Sigmoid colon (tissue), 7 donors: ENCODE measurements around the gene AIPL1. TPM values are rescaled to one million over a fixed set of nuclear protein-coding genes. Genes with fewer than 3 reads are reported as not detected.

Experiments
- DNase-seq: peaks from one replicate; pipeline ENCODE4 v3.0.0-alpha.2; 2019
- H3K27ac ChIP-seq, 4 donors: fragments of 200-600 bp; sonication (generic); one replicate each; pipeline ENCODE4 v1.5.1; 2016 to 2019; ENCODE audit warnings: mild to moderate bottlenecking in 1 of 4
- H3K27me3 ChIP-seq, 3 donors: fragments of 200-600 bp; sonication (generic); one replicate each; pipeline ENCODE4 v1.5.1; 2019; ENCODE audit warnings: mild to moderate bottlenecking in 1 of 3
- H3K36me3 ChIP-seq, 4 donors: fragments of 200-600 bp; sonication (generic); one replicate each; pipeline ENCODE4 v1.5.1; 2016 to 2019
- H3K4me1 ChIP-seq, 4 donors: fragments of 200-600 bp; sonication (generic); one replicate each; pipeline ENCODE4 v1.5.1; 2017 to 2019
- H3K4me3 ChIP-seq, 4 donors: fragments of 200-600 bp; sonication (generic); one replicate each; pipeline ENCODE4 v1.5.1; 2017 to 2019; ENCODE audit warnings: mild to moderate bottlenecking in 2 of 4, moderate library complexity in 1 of 4
- H3K9me3 ChIP-seq, 4 donors: fragments of 200-600 bp in 3 of 4; sonication (generic) in 3 of 4; one replicate each; pipeline versions ENCODE4 v1.5.1 to v1.6.1; 2013 to 2019
- EP300 ChIP-seq, 4 donors: sonication (generic); formaldehyde crosslinking; IDR thresholded peaks; one replicate each; pipeline ENCODE4 v1.6.1; 2017; ENCODE audit warnings: antibody characterized with exemption in 4 of 4
- POLR2A ChIP-seq, 2 donors: fragments of 450-650 bp; IDR thresholded peaks; one replicate each; pipeline ENCODE4 v1.6.1; 2016; ENCODE audit warnings: antibody characterized with exemption in 2 of 2, mild to moderate bottlenecking in 2 of 2, moderate library complexity in 2 of 2
- POLR2AphosphoS5 ChIP-seq, 4 donors: sonication (generic); formaldehyde crosslinking; IDR thresholded peaks; one replicate each; pipeline ENCODE4 v1.6.1; 2017; ENCODE audit warnings: antibody characterized with exemption in 4 of 4
- WGBS, 2 donors: extraction: QIAGEN DNeasy Blood & Tissue Kit; methylation state at CpG; one replicate each; pipeline ENCODE4 v1.1.7; 2013; 5-methylcytosine and 5-hydroxymethylcytosine counted together
- intact Hi-C: fragments of 100-400 bp; cut with DNase I; formaldehyde crosslinking; loops from one replicate; pipeline ENCODE4 v1.15.1; 2023
- polyA plus RNA-seq, 3 donors: library from polyadenylated mRNA; stranded (reverse); fragments of 200-250 nt; gene quantifications; one replicate each; pipeline ENCODE4 v1.2.3, GENCODE V29; 2013
- total RNA-seq, 4 donors: library from RNA; depleted of rRNA; stranded (reverse); fragments of >200 nt; gene quantifications; one replicate each; pipeline ENCODE4 v1.1.0, GENCODE V29; 2016
- TF ChIP-seq, protein P1 (sequence below), 4 experiments: fragments of 450-650 bp in 3 of 4; fragments of 200-600 bp in 1 of 4; IDR thresholded peaks; one replicate each; pipeline ENCODE4 v1.5.1; 2016 to 2019; ENCODE audit warnings: antibody characterized with exemption in 4 of 4, mild to moderate bottlenecking in 3 of 4, moderate library complexity in 2 of 4
- donor health status: healthy with polysubstance abuse.
- donor health status: Bipolar disorder and iron deficiency.
- donor health status: healthy.

The AIPL1 gene
- total and polyA plus RNA-seq, 7 donors: not detected

DNA sequence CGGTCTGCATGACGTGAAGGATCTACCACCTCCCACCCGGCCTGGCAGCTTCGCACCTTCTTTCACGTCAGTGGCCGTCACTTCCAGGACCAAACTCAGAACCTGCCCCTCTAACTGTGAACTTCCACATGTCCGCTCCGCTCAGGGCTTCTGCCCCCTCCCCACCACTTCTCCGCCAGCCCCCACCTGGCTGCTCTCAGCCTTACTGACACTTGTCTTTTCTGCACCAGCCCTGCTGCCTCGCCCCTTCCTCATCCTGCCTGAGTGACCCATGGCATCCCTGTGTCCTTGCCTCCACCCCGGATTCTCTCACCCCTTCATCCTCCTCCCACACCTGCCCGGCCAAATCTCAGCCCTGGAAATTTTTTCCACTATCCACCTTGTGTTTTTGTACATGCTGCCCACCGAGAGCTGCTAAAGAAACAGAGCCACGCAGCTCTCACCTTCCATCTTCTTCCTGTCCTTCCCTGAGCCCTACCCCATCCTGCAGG is 23.6 kb upstream of the AIPL1 start:
- Histone ChIP-seq H3K36me3 (peaks cover 0 to 8% (median 5%) of the 10 kb centered on the region in 4 donors), H3K27ac (no peak overlapping the region), H3K4me3 (no peak overlapping the region), H3K9me3 (no peaks in the 10 kb centered on the region), H3K27me3 (no peaks in the 10 kb centered on the region), H3K4me1 (peaks cover 0 to 13% (median 3%) of the 10 kb centered on the region in 4 donors)
- no peak for DNase-seq
- TF ChIP-seq EP300 (IDR thresholded peaks at IDR 0.05) (no peak), POLR2A (IDR thresholded peaks at IDR 0.05) (no peak), POLR2AphosphoS5 (IDR thresholded peaks at IDR 0.05) (no peak)
- TF ChIP-seq, protein P1, sequence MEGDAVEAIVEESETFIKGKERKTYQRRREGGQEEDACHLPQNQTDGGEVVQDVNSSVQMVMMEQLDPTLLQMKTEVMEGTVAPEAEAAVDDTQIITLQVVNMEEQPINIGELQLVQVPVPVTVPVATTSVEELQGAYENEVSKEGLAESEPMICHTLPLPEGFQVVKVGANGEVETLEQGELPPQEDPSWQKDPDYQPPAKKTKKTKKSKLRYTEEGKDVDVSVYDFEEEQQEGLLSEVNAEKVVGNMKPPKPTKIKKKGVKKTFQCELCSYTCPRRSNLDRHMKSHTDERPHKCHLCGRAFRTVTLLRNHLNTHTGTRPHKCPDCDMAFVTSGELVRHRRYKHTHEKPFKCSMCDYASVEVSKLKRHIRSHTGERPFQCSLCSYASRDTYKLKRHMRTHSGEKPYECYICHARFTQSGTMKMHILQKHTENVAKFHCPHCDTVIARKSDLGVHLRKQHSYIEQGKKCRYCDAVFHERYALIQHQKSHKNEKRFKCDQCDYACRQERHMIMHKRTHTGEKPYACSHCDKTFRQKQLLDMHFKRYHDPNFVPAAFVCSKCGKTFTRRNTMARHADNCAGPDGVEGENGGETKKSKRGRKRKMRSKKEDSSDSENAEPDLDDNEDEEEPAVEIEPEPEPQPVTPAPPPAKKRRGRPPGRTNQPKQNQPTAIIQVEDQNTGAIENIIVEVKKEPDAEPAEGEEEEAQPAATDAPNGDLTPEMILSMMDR (IDR thresholded peaks at IDR 0.05): no peak
- intact Hi-C loops: no loop called here
- WGBS, 2 donors: 84 to 87% methylated on average over 14 of the region's 14 CpGs

DNA sequence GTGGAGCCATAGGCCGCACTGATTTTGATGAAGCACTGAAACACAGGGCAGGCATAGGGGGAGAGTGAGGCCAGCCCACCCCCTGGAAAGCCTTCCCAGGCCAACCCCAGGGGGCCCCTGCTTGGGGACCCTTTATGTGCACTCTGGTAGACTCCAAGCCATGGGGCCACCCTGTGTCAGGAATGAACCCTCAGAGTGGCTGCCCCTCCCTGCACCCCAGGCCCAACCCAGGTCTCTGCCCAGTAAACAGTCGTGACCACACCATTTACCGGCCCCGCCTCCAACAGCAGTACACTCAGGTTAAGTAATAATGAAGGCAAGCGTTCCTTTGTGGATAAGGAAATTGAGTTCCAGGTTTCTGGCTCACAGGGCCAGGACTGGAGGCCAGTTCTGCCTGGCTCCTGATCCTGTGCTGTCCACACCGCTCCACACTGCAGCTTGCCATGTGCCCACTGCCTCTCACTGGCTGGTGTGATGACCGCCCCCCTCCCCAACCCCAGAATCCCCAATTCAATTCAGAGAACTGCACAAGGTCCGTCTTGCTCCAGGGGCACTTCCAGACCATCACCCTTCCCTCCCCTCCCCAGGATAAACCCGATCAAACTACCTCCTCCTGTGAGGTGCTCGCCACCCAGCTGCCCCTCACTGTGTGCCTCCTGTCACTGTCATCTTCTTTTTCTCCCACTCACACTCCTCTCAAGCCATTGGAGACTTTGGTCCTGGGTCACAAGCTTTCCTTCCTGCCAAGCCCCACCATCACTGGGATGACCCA is 23.0 kb upstream of the AIPL1 start:
- H3K4me3 ChIP-seq: no peak overlapping the region
- no peak overlapping the region for H3K27ac ChIP-seq
- TF ChIP-seq, protein P1 (IDR thresholded peaks at IDR 0.05): no peak
- TF ChIP-seq POLR2A (IDR thresholded peaks at IDR 0.05) (no peak), EP300 (IDR thresholded peaks at IDR 0.05) (no peak), POLR2AphosphoS5 (IDR thresholded peaks at IDR 0.05) (no peak)
- peaks cover 0 to 13% (median 3%) of the 10 kb centered on the region in 4 donors for H3K4me1 ChIP-seq
- H3K9me3 ChIP-seq: no peaks in the 10 kb centered on the region
- intact Hi-C loops: no loop called here
- 48 to 77% methylated on average over 10 of the region's 10 CpGs for WGBS, 2 donors
- no peaks in the 10 kb centered on the region for H3K27me3 ChIP-seq
- H3K36me3 ChIP-seq: peaks cover 0 to 8% (median 4%) of the 10 kb centered on the region in 4 donors
- DNase-seq: no peak

DNA sequence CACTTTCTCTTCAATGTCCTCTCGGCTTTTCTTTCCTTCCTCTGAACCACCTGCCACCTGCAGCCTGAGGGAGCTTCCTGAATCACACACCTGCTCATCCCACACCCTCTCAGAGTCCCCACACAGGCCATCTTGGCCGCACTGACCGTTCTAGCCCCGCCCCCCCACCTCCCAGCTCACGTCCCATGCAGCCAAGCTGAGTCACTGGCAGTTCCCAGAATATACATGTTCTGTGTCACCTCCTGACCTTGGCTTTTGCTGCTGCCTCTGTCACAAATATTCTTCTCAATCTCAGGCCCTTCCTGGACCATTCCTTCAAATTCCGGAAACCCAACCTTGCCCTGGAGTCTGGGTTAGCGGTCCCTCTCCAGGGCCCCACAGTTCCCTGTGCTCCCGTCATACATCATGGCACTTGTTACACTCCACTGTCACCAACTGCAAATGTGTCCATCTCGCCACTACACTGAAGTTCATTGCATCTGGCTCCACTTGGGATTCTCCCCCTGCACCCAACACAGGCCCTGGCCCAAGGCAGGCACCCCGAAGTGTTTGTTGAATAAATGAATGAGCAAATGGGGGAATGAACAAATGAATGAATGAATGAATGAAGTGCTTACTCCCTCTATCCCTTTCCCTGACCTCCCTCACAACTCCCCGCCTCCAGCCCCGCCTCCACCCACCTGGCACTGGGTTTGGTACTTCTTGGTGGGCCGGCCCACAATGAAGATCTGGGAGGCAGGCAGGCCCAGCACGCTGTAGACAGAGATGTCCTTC is 22.2 kb upstream of the AIPL1 start:
- whole genome bisulfite sequencing, 2 donors: 60 to 72% methylated on average over 14 of the region's 14 CpGs
- Histone ChIP-seq H3K27me3 (no peaks in the 10 kb centered on the region), H3K9me3 (no peaks in the 10 kb centered on the region), H3K4me3 (no peak overlapping the region), H3K27ac (no peak overlapping the region), H3K36me3 (peaks cover 0 to 8% (median 4%) of the 10 kb centered on the region in 4 donors), H3K4me1 (peaks cover 0 to 13% (median 3%) of the 10 kb centered on the region in 4 donors)
- TF ChIP-seq POLR2A (IDR thresholded peaks at IDR 0.05) (no peak), POLR2AphosphoS5 (IDR thresholded peaks at IDR 0.05) (no peak), EP300 (IDR thresholded peaks at IDR 0.05) (no peak)
- TF ChIP-seq, protein P1 (IDR thresholded peaks at IDR 0.05): no peak
- no peak for DNase-seq
- intact Hi-C loops: no loop called here

DNA sequence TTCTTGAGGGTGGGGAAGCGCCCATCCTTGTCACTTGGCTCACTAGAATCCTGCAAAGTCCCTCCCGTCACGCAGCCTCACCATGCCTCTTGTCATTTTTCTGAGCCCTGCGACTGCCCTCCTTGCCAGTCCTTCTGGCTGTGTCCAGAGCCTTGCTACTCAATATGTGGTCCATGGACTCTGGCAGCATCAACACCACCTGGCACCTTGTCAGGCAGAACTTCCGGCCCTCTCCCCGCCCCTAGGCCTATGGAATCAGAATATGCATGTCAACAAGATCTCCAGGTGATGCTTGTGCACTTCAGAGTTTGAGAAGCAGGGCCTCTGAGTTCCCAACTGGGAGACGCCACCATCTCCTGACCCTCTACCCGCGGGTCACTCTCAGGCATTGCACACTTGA is 21.4 kb upstream of the AIPL1 start:
- no peak overlapping the region for H3K27ac ChIP-seq
- no peak for DNase-seq
- TF ChIP-seq POLR2AphosphoS5 (IDR thresholded peaks at IDR 0.05) (no peak), POLR2A (IDR thresholded peaks at IDR 0.05) (no peak), EP300 (IDR thresholded peaks at IDR 0.05) (no peak)
- TF ChIP-seq, protein P1 (IDR thresholded peaks at IDR 0.05): no peak

More for the DNA sequence above, 21.4 kb upstream of the AIPL1 start:
- Histone ChIP-seq H3K4me3 (no peak overlapping the region), H3K36me3 (peaks cover 0 to 6% (median 3%) of the 10 kb centered on the region in 4 donors), H3K9me3 (no peaks in the 10 kb centered on the region), H3K27me3 (no peaks in the 10 kb centered on the region), H3K4me1 (peaks cover 0 to 13% (median 3%) of the 10 kb centered on the region in 4 donors)
- WGBS, 2 donors: 73 to 88% methylated on average over 9 of the region's 9 CpGs
- intact Hi-C loops: no loop called here
